Right lobe of liver (tissue), 6 donors: ENCODE measurements around the gene PROB1. TPM values are rescaled to one million over a fixed set of nuclear protein-coding genes. Genes with fewer than 3 reads are reported as not detected.
A peak's percentile ranks its signal among the peaks of the same experiment; 100 is the strongest.

Experiments
- ATAC-seq, 4 donors: fragments of 200-7000 bp; cut with Tn5 transposase; one replicate each; pipeline ENCODE4 v1.9.1; 2020; ENCODE audit warnings: mild to moderate bottlenecking in 4 of 4, moderate library complexity in 4 of 4
- DNase-seq, 3 donors: peaks; one replicate each; pipeline ENCODE4 v3.0.0-alpha.2; 2020
- H3K27ac ChIP-seq, 3 donors: fragments of 200-600 bp; one replicate each; pipeline ENCODE4 v1.8.0; 2022
- H3K27me3 ChIP-seq, 2 donors: fragments of 200-600 bp; one replicate each; pipeline ENCODE4 v1.8.0; 2022
- H3K36me3 ChIP-seq, 4 donors: fragments of 200-600 bp; sonication (generic) in 1 of 4; one replicate each; pipeline versions ENCODE4 v1.5.1 to v1.8.0; 2017 to 2022; ENCODE audit warnings: control low read depth in 1 of 4
- H3K4me1 ChIP-seq, 4 donors: fragments of 200-600 bp; sonication (generic) in 1 of 4; one replicate each; pipeline versions ENCODE4 v1.5.1 to v1.8.0; 2017 to 2022; ENCODE audit warnings: control low read depth in 1 of 4
- H3K4me3 ChIP-seq, 3 donors: fragments of 200-600 bp; one replicate each; pipeline ENCODE4 v1.8.0; 2022
- H3K9me3 ChIP-seq, 4 donors: fragments of 200-600 bp; sonication (generic) in 1 of 4; one replicate each; pipeline versions ENCODE4 v1.5.1 to v1.8.0; 2017 to 2022; ENCODE audit warnings: control low read depth in 1 of 4
- POLR2A ChIP-seq: fragments of 450-650 bp; IDR thresholded peaks from one replicate; pipeline ENCODE4 v1.6.1; 2017; ENCODE audit warnings: antibody characterized with exemption, mild to moderate bottlenecking
- WGBS: methylation state at CpG from one replicate; pipeline ENCODE4 v1.1.6; 2018; ENCODE audit warnings: low coverage, low lambda C conversion rate; ENCODE audit not compliant: insufficient coverage; ENCODE audit errors: missing lambda C conversion rate; 5-methylcytosine and 5-hydroxymethylcytosine counted together
- intact Hi-C, 2 donors: fragments of 100-400 bp; cut with DNase I; formaldehyde crosslinking; loops; one replicate each; pipeline versions ENCODE4 v1.11.2 to v1.14.1; 2022
- total RNA-seq, 6 experiments: library from RNA; depleted of rRNA in 2 of 6; stranded (reverse); fragments of >200 nt in 2 of 6; fragmentation: NEBNext Ultra II Directional in 3 of 6; extraction: Animal tissue kit (Norgen Biotek cat#: 25700) in 3 of 6; gene quantifications; one replicate each; pipeline versions ENCODE4 v1.1.0 to v1.2.4, GENCODE V29; 2016 to 2023
- TF ChIP-seq, protein P1 (sequence below), 4 donors: fragments of 200-600 bp in 3 of 4; fragments of 450-650 bp in 1 of 4; IDR thresholded peaks; one replicate each; pipeline versions ENCODE4 v1.5.1 to v1.8.0; 2016 to 2022; ENCODE audit warnings: antibody characterized with exemption in 4 of 4, mild to moderate bottlenecking in 2 of 4
- donor health status: DM: no; HTN: yes; CAD: no.
- donor health status: DM: no; HTN: no; CAD: no.
- donor health status: DM: no; HTN: no; CAD: no.
- donor health status: DM: no; HTN: yes; CAD: no.
- donor health status: DM: no; HTN: yes; CAD: no.

Gene PROB1
- total RNA-seq, 6 experiments from 2014 or later: 0.25 to 0.51 (median 0.41) TPM

DNA sequence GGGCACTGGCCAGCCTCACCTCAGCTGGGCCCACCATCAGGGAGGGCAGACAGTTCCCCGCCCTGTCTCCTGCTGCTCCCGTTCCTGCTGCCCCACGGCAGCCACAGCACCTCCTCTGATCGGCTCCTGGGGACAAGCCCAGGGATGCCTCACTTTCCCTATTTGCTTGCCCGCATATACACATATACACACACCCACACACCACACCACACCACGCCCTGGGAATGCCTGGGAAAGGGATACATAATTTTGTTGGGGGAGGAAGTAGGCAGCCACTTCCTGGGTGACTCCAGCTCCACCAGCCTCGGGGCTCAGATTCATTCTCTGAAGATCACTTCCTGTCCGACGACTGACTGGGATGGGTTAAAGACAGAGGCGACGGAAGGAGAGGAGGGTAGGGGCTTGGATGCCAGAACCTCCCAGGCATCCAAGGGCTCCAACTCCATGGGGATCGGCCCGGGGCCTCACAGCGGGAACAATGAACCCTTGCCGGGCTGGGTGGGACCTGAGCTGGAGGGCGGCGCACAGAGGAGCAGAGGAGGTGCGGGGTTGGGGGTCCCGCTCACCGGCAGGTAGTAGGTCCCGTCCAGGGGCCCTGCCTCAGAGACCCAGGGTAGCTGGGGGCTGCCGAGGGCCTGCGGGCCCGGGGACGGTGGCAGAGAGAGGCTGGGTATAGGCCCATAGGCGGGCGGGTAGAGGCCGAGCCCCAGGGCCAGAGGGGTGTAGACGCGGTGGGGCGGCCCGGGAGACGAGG lies 3.2 kb downstream of the PROB1 start:
- ATAC-seq (no peak), DNase-seq (peak in 1 of 3 donors; percentile 60)
- H3K4me3 ChIP-seq: peak overlapping the region in 1 of 3 donors; percentile 39
- no peak for TF ChIP-seq POLR2A
- TF ChIP-seq, protein P1, sequence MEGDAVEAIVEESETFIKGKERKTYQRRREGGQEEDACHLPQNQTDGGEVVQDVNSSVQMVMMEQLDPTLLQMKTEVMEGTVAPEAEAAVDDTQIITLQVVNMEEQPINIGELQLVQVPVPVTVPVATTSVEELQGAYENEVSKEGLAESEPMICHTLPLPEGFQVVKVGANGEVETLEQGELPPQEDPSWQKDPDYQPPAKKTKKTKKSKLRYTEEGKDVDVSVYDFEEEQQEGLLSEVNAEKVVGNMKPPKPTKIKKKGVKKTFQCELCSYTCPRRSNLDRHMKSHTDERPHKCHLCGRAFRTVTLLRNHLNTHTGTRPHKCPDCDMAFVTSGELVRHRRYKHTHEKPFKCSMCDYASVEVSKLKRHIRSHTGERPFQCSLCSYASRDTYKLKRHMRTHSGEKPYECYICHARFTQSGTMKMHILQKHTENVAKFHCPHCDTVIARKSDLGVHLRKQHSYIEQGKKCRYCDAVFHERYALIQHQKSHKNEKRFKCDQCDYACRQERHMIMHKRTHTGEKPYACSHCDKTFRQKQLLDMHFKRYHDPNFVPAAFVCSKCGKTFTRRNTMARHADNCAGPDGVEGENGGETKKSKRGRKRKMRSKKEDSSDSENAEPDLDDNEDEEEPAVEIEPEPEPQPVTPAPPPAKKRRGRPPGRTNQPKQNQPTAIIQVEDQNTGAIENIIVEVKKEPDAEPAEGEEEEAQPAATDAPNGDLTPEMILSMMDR (IDR thresholded peaks at IDR 0.05): no peak
- intact Hi-C loops: no loop called here
- H3K27ac ChIP-seq: no peak overlapping the region
- peaks cover 0 to 19% of the 10 kb centered on the region in 2 donors for H3K27me3 ChIP-seq
- 57% methylated on average over 12 of the region's 33 CpGs for WGBS
- H3K4me1 ChIP-seq: peaks cover 0 to 27% (median 4%) of the 10 kb centered on the region in 4 donors
- H3K9me3 ChIP-seq: no peaks in the 10 kb centered on the region
- H3K36me3 ChIP-seq: no peaks in the 10 kb centered on the region

DNA sequence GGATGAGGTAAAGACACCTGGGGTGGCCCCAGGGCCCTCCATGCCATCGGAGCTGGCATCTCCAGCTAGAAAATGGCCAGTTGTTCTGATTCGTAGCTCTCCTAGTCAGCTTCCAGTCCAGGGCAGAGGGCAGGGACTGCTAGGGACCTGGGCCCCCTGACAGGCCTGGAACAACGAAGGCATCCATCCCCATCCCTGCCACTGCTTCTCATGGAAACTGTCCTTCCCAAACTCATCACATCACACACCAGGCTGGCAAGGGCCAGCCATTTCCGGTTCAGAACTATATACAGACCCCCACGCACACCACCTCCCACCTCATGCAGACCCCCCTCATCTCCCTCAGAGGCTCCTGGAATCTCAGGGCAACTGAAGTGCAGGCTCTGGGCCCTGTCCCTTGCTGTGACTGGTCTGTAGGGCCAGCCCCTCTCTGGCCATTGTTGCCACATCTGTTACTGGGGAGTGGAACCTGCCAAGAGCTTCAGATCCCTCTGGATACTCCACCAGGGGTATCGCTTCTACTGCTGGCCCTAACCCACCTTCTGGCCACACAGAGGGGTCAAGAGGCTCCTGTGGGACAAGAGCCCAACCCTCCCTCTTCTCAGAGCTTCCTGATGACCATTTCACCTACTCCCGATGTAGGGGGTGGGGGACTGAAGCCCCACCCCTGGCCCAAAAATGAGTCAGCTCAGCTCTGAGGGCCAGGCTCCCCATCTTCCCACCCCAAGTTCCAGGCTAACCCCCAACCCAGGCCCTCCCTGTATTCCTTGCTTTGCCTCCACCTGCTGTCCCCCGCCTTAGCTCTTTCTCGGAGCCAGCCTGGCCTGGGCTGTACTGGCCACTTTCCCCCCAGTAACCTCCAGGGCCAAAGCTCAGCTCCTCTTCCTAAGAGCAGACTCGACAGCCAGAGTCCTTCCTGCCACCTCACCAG lies 4.0 kb downstream of the PROB1 start:
- ATAC-seq (no peak), DNase-seq (no peak)
- Histone ChIP-seq H3K9me3 (no peaks in the 10 kb centered on the region), H3K27me3 (peaks cover 0 to 19% of the 10 kb centered on the region in 2 donors), H3K36me3 (no peaks in the 10 kb centered on the region), H3K27ac (peak overlapping the region in 1 of 3 donors; percentile 24), H3K4me3 (no peak overlapping the region), H3K4me1 (peaks cover 0 to 30% (median 4%) of the 10 kb centered on the region in 4 donors)
- TF ChIP-seq POLR2A: no peak
- TF ChIP-seq, protein P1 (IDR thresholded peaks at IDR 0.05): no peak
- 80% methylated on average over 5 of the region's 10 CpGs for WGBS
- intact Hi-C loops: no loop called here

DNA sequence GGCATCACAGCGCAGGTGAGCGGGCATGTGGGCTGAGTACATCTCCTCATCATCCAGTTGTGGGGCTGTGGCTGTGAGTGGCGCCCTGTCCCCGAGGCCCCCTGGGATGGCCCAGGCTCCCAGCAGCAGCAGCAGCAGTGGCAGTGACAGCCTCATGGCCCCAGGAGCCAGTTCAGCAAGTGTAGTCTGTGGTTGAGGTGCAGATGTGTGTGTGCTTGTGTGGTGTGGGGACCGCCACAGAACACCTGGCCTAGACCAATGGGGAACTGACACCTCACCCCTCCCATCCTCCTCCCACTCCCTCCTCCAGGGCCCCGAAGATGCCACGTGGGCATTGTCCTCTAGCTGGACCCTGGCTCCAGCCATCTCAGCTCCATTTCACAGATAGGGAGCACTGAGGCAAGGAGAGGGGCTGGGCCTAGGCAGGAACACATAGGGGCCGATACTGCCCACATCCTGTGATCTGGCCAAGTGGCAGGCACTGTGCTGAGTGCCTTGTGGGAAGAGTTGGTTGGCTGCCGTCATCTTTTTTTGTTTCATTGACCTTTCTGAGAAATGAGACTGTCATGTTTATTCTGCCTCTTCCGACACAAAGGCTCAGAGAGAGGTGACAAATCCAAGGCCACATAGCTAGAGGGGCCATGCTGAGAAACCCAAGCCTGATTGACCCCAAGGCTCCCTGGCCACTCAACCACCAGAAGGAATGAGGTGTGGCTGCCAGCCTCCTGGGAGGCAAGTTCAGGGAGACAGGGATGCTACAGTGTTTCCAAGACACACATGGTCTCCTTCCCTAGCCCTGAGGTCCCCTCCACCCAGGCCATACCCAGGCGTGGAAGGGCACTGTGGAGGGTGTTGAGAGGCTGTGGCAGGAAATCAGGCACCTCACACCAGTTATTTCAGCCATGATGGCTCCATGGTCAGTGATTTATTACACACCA lies 4.9 kb downstream of the PROB1 start, which contains the start of gene MZB1:
Gene MZB1, minus strand, starts transcription at position 213 of the 938 bp plus-strand sequence. Its CDS starts 57 bp downstream, at position 156.
- ATAC-seq (peak in 2 of 4 donors; percentile 4 to 8), DNase-seq (peak in 1 of 3 donors; percentile 51)
- no peaks in the 10 kb centered on the region for H3K9me3 ChIP-seq
- peaks cover 0 to 40% (median 4%) of the 10 kb centered on the region in 4 donors for H3K4me1 ChIP-seq
- peaks cover 0 to 15% of the 10 kb centered on the region in 2 donors for H3K27me3 ChIP-seq
- TF ChIP-seq, protein P1 (IDR thresholded peaks at IDR 0.05): no peak
- no peak for TF ChIP-seq POLR2A
- no peaks in the 10 kb centered on the region for H3K36me3 ChIP-seq
- peak within 1 kb of the TSS in 1 of 3 donors; percentile 24 for H3K27ac ChIP-seq
- intact Hi-C loops: loop anchor here in 1 of 2 donors (10.0 kb wide), 1 partner anchor 95 kb away; the partner anchor contains the start of gene MATR3
- no peak within 1 kb of the TSS for H3K4me3 ChIP-seq
- 67% methylated on average over 1 of the region's 11 CpGs for WGBS
